GM19240 (cell line): ENCODE results near the gene ZNF771.
A peak's percentile ranks its signal among the peaks of the same experiment; 100 is the strongest.
"Not testable (repeated sequence)": the region's sequence is repeated elsewhere in the genome, so short reads cannot be mapped to it uniquely, and the experiment has no call there.

Experiments used
- DNase-seq: peaks from one replicate; pipeline ENCODE4 v3.0.0; 2011; ENCODE audit warnings: low spot score; ENCODE audit not compliant: insufficient read length

Gene ZNF771

DNA sequence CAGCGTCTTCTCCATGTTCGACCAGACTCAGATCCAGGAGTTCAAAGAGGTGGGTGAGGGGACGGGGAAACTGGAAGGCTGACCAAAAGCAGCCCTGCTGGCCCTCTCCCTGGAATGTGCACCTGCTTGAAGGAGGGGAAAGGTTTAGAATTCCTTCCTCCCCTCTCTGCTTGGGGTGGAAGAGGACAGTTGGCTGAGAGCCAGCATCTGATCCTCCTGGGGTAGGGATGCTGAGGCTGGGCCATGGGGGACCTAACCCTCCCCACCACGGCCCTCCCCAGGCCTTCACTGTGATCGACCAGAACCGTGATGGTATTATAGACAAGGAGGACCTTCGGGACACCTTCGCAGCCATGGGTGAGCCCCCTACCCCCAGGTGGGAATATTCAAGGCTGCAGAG is 31.5 kb upstream of the ZNF771 start:
- no peak for DNase-seq

DNA sequence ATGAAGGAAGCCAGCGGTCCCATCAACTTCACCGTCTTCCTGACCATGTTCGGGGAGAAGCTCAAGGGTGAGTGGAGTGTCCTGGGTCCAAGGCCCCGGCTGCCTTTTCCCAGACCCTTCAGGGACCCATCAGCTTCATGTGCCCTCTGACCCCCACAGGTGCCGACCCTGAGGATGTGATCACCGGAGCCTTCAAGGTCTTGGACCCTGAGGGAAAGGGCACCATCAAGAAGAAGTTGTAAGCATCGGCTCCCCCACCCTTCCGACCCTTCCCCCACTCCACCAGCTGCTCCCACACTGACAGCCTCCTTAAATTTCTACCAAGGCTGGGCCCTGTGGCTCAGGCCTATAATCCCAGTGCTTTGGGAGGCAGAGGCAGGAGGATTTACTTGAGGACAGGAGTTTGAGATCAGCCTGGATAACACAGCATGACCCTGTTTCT is 30.9 kb upstream of the ZNF771 start:
- DNase-seq = no peak

DNA sequence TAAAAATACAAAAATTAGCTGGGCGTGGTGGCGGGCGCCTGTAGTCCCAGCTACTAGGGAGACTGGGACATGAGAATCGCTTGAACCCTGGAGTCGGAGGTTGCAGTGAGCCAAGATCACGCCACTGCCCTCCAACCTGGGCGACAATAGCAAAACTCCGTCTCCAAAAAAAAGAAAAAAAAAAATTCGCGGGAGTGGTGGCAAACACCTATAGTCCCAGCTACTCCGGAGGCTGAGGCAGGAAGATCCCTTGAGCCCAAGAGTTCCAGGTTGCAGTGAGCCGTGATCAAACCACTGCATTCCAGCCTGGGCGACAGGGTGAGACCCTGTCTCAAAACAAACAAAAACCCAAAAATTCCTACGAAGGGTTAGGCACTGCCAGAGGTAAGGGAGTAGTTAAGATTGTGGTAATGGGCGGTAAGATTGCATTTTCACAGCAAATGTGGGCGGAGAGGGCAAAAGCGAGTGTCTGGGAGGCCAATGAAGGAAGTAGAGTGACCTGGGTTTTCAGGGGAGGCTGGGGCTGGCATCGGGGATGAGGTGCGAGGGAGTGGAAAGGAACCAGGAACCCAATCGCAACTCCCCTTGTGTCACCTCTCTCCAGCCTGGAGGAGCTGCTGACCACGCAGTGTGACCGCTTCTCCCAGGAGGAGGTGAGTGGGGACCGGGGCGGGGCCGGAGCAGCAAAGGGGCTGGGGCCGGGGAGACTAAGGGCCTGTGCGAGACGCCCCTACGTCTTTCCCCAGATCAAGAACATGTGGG is 30.2 kb upstream of the ZNF771 start:
- DNase-seq = no peak

DNA sequence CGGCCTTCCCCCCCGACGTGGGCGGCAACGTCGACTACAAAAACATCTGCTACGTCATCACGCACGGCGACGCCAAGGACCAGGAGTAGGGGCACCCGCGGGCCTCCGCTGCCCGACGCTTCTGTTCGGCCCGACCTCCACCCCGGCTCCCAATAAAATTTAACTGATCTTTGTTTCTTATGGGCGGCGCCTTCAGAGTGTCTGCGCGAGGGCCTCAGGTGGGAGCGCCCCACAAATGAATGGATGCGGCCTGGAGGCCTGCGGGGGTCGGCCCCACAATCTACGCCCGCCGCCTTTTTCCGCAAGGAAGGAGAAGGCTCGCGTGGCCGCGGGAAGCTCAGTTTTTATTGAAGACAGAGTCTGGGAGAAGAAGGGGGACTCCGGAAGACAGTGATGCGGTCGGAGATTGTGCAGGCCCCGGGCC is 29.6 kb upstream of the ZNF771 start:
- DNase-seq = no peak

DNA sequence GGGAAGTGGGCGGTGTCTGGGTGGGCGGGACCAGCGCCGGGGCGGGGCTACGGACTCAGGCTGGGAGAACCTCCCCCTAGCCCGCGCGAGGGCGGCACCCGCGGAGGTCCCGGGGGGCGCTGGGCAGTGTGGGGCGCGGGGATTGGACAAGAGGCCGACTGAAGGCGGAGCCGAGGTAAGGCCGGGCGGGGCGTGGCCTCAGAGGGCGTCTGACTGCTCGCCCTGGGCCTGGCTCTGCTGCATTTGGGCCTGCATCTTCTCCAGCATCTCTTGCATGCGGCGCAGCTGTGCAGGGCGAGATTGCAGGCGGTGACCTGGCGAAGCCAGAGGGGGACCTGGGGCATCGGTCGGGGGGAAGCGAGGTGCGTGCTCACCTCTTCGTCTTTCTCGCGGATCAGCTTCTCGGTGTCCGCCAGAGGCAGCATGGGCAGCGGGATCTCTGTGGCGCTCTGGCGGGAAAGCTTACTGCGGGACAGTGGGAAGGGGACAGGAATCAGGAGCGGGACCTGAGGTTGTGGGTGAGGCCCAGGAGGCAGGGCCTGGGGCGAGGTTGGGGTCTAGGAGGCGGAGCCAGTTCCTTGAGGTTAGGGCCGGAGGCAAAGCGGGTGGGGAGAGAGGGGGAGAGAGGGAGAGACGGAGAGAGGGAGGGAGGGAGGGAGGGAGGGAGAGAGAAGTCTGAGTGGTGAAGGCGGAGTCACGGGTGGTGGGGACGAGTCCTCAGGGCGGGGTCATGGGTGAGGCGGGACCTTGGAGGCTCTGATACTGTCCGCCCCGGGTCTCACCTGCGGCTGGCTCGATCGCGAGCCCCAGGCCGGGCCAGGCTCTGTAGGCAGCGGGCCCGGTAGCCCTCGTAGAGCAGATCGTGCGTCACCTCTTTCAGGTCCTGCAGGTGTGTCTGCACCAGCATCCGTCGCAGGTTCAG is 28.9 kb upstream of the ZNF771 start:
- peak; percentile 88 for DNase-seq

DNA sequence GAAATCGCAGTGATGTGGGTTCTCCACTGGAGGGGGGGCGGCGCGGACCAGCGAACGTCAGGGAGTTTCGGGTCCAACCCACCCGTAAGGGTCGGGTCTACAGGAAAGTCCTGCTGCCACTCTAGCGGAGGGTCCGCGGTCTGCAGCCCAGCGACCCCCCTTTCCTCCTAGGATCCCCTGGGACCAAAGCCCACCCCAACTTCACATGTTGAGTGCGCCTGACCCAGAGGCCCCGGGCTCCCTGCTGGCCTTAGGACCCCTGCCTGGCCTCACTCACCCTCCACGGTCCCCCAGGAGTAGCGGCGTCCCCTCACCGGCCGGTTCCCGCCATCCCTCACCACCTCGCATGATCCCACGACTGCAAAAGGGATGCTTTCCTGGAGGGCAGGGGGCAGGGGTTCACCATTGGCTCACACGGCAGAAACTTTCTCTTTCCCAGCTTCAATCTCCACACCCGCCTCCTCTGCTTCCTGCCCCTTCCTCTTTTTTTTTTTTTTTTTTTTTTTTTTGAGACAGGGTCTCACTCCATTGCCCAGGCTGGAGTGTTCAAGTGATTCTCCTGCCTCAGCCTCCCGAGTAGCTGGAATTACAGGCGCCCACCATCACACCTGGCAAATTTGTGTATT is 28.1 kb upstream of the ZNF771 start:
- no peak for DNase-seq

DNA sequence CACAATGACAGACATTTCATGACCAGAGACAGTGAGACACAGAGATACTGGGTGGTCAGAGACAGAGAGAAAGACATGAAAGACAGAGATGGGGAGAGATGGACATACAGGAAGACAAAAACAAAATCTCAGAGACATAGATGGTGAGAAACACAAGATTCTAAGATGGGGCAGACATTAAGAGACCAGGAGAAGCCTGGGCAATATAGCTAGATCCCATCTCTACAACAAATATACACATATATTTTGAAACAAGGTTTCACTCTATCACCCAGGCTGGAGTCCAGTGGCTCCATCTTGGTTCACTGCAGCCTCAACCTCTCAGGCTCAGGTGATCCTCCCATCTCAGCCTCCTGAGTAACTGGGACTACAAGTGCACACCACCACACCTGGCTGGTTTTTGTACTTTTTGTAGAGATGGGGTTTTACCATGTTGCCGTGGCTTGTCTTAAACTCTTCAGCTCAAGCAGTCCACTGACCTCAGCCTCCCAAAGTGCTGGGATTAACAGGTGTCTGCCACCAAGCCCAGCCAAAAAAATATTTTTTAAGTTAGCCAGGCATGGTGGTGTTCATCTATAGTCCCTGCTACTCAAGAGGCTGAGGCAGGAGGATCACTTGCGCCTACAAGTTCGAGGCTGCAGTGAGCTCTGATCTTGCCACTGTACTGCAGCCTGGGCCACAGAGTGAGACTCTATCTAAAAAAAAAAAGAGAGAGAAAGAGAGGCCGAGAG is 27.2 kb upstream of the ZNF771 start:
- DNase-seq = no peak

DNA sequence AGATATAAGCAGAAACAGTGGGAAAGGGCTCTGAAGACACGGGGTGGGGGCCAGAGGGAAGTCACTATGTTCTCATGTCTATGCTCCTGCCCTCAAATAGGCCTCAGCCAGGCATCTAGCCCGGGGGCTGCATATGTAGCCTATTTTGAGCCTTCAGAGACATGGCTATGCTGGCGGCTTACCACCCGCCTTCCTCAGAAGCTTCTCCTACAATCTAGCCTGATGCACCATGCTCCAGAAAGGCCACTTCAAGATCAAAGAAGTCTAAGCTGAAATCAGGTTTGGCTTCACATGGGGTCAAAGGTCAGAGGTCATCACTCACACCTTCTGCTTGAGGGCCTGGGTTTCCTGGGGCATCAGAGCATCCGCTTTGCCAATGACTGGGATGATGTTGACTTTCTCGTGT is 26.6 kb upstream of the ZNF771 start:
- no peak for DNase-seq

DNA sequence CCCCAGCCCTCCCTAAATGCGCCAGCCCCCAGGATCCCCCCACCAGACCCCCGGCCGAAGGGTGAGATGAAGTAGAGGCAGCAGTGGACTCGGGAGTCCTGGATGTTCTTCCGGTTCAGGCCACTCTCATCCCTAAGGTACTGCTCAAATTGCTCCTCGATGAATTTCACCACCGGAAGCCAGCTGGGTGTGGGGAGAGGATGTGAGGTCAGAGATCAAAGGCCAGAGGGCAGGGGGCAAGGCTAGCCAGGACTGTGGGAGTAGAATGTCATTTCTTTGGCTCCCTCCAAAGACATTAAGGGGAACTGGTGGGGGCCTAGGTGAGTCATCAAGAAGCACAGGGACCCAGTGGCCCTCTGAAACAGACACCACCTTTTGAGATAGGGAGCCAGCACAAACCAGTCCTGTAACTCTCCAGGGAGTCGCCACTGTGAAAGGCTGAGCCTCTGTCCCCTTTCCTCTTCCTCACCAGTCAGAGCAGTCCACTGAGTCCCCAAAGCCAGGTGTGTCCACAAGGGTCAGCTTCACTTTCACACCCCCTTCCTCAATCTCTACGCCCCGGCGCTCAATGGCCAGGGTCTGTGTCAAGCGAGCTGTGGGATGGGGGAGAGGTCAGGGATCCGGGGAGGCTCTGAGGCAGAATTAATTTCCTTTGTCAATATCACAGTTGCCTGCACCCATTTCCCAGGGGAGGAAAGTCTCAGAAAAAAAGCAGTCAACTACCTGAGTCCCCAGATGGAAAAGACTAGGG is 25.9 kb upstream of the ZNF771 start:
- DNase-seq = no peak

DNA sequence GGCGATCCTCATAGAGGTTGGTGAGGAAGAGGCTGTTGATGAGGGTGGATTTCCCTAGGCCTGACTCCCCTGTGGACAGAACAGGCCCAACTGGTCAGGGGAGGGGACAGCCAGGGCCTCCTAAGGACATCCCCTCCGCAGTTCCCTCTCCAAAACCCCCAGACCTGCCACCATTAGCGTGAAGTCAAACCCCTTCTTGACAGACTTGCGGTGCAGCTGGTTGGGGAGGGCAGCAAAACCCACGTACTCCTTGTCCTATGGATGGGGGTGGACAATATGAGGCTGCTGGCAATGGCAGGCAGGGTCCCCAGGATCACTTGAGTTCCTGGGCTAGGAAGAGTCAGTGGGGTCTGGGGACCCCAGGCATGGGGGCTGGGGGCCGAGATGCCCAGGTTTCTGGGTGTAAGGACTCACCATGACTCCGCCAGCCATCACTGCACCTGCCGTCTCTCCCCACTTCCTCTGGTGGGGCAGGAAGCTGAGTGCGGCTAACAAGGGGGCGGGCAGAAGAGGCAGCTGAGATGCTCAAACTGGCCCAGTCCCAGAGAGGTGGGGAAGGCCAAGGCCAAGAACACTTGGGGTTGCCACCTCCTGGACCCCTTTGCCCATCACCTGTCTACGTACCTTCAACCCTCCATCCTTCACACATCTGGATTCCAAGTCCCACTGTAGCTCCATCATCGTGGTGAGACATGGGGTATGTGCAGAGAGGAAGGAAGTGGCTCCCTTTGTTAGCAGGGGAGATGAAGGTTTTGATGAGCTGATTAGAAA is 25.1 kb upstream of the ZNF771 start, which contains the start of gene SEPTIN1:
Gene SEPTIN1 (minus strand): TSS at position 451 of the 771 bp plus-strand sequence. CDS start 19 bp downstream, at position 432.
- peak; percentile 88 for DNase-seq

DNA sequence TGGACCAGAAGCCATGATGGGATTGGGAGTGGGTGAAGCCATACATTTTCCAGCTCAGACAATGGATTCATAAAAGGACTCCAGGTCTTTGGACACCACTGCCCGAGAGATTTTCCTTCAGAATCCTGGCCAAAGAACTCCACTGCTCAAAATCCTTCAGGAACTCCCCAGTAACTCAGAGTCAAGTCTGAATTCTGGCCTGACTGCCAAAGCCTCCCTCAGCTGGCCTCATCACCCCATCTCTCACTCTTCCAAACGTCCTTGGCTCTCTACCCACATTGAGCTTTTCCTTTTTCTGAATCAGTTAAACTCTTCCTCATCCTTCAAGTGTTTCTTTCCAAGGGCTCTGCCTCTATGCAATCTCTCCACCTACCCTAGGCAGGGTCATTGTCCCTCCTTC is 23.9 kb upstream of the ZNF771 start:
- DNase-seq = no peak

DNA sequence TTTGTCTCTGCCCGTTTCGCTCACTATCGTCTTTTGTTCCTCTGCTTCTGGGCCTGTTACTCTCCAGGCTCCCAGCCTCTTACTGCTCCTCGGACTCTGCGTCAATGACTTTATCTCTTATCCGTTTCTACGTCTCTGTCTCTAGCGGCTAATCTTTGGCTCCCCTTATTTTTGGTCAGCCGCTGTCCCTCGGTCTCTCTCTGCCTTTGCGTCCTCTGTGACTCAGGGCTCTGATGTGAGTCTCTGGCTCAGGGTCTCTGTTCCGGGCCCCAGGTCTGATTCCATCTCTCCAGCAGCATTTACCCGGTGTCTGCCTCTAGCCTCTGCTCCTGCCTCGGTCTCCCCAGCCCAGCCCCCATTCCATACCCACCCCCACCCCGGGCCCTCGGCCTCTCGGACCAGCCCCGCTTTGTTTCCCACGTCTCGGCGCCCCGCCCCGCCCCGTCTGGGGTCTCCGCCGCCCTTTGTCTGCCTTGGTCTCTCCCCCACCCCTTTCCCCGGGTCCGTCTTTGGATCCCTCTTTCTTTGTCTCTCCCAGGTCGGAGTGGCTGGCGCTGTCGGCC is 12.7 kb upstream of the ZNF771 start:
- no peak for DNase-seq

DNA sequence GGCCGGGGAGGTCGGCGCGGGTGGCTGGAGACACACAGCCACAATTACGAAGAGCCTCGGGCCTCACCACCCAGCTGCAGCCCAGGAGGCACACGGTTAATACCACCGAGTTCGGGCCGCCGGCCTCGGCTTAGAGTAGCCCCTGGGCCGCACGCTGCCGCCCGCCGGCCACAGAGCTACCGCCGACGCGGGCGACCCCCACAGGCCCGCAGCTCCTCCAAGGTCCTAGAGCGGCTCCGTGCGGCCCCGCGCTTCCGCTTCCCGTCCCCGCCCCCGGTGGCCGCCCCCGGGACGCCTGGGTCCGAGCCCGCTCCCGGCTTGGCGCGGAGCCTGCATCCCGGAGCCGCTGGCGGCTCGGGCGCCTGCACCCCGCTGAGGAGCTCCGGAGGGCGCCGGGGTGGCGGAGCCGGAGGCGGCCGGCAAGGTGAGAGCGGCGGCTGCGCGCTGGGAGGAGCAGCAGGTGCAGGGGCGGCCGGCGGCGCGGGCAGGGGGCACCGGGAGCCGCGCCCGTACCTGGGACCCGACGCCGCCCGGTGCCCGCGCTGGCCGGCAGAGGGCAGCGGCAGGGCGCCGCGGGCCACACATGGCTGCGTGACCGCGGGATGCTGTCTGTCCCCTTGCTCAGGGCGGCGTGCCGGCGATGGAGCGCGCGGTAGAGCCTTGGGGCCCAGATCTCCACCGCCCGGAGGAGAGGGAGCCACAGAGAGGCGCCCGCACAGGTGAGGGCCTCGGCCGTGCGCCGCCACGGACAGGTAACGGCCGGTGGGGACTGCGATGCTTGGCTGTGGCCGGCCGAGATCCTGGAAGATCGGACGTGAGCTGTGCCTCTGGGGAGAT is 12.0 kb upstream of the ZNF771 start, which contains the start of gene ZNF48:
Gene ZNF48 (plus strand): TSS at position 266 of the 837 bp plus-strand sequence. CDS start 375 bp downstream, at position 641.
- DNase-seq = no peak

DNA sequence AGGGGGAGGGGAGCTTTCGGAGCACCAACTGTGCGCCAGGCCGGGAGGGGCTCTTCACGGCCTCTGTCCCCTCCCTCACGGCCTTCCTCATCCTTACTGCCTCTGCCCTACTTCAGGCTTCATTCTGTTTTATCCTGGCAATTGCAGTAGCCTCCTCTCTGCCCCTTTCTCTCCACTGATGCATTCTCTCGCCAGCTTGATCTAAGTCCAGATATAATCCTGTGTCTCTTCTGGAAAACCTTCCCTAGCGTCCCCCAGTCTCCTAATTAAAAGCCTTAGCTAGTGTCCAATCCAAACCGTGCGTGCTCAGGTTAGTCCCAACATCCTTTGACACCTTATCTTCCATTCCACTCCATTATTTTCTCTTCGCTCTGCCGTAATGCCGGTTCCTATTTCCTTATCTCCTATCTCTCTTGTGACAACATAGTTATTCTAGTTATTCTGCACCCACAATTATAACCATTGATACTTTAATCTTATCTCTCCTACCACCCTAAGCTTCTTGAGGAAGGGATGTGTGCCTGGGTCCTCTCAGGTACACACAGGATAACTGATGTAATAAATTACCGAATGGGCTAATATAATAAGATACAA is 11.3 kb upstream of the ZNF771 start:
- no peak for DNase-seq

DNA sequence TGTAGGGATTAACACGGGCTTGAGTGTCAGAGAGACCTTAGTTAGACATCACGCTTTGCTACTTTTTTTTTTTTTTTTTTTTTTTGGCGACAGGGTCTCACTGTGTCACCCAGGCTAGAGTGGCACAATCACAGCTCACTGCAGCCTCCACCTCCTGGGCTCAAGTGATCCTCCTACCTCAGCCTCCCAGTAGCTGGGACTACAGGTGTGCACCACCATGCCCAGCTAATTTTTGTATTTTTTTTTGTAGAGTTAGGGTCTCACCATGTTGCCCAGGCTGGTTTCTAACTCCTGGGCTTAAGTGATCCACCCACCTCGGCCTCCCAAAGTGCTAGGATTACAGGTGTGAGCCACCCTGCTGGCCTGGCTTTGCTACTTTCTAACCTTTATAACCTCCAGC is 10.8 kb upstream of the ZNF771 start:
- DNase-seq = not testable (repeated sequence)

DNA sequence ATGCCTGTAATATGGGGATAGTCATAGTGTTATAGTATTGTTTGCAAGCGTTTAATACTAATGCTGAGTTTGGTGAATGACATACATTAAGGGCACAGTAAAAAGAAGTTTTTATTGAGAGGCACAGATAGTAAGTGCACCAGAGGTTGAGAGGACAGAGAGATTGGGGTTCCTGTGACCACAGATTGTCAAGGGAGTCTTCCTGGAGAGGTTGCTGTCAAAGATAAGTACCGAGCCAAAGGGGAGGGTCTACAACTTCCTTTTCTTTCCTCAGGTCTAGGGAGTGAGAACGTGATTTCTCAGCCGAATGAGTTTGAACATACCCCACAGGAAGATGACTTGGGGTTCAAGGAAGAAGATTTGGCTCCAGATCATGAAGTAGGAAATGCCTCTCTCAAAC is 10.3 kb upstream of the ZNF771 start:
- DNase-seq = no peak

DNA sequence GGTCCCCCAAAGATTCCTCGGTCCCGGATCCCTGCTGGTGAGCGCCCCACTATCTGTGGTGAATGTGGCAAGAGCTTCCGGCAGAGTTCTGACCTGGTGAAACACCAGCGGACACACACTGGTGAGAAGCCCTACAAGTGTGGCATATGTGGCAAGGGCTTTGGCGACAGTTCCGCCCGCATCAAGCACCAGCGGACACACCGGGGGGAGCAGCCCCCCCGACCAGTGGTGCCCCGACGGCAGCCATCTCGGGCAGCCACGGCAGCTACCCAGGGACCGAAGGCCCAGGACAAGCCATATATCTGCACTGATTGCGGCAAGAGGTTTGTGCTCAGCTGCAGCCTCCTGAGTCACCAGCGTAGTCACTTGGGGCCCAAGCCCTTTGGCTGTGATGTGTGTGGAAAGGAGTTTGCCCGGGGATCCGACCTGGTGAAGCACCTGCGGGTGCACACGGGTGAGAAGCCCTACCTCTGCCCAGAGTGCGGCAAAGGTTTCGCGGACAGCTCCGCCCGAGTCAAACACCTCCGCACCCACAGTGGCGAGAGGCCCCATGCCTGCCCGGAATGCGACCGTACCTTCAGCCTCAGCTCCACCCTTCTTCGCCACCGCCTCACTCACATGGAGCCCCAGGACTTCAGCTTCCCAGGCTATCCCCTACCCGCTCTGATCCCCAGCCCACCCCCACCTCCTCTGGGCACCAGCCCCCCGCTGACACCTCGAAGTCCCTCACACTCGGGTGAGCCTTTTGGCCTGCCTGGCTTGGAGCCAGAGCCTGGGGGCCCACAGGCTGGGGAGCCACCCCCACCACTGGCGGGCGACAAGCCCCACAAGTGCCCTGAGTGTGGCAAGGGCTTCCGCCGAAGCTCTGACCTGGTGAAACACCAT is 9.4 kb upstream of the ZNF771 start:
- DNase-seq = no peak
